ENCODE measurements around the gene MACROD2.
"Not testable (repeated sequence)": the region's sequence is repeated elsewhere in the genome, so short reads cannot be mapped to it uniquely, and the experiment has no call there.

Gene MACROD2

DNA sequence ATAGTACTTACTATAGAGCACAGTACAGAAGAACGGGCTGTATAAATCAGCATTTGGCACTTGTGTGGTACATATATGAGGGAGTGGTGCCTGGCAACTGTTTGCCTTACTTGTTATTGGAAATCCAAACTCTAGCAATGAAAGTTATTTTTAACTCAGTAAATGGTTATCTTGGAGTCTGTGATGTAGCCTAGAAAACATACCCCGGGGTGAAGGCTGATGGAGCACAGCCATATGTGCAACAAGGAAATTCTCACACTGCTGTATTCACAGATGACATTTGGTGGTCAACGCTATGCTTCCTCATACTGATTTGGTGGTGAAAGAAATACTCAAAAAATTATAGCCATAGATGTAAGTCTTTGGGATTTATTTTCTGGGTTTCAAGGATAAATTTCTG lies 1149.6 kb downstream of the MACROD2 start:
- DNase-seq = no peak

DNA sequence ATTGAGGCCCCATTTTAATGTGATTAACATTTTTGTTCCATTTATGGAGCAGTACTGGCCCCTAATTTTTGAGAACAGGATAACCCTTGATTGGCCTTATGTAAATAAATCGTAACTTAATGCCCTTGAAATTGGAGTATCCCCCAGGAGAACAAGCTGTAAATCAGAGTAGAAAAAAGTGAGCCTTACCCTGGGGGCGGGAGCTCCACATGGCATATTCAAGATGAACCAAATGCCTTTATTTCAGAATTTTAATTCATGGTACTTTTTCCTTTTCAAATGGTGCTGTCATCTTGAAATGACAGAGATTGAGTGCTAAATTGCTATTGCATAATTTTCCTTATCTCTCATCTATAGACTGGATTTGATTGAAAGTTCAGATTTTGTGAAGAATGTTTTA lies 1151.6 kb downstream of the MACROD2 start:
- no peak for DNase-seq

DNA sequence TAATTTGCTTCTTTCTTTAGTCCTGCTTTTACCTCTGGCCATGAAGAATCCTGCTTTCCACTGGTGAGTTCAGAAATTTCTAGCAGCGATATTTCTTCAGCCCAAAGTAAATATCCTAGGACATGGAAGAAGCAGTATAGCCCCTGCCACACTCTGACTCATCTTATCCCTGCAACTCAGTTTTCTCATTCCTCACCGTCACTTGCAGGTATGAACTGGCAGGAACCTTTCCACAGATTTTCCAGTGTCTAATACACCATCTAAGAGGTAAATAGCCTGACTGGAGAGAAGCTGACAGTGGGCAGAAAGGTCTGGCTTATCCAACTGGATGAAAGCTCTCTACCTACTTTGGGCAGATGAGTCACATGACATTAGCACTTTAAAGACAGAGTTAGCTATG lies 1158.8 kb downstream of the MACROD2 start:
- DNase-seq = no peak

DNA sequence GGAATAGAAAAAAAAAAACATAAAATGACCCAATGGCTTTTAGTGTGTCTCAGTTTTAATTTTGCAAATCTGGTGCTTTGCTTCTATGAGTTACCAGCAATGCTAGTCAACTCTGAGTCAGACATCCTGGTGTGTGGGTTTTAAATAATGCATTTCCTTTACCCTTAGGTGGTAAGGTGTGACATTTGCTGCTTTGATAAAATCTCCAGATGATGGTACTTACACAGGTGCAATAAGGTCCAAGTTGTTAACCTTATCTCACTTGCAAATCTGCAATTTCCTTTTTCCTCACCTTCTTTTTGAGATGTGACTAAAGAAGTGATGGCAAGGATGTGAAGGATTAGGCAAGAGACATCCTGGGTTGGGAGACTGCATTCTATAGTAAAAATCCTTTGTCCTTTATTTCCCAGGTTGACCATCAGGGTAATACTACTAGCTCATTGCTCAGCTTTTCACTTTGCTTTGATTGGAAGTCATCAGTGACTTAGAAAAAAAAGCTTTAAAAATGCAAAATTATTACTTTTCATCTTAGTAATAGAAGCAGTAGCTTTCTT lies 1160.6 kb downstream of the MACROD2 start:
- DNase-seq = no peak

DNA sequence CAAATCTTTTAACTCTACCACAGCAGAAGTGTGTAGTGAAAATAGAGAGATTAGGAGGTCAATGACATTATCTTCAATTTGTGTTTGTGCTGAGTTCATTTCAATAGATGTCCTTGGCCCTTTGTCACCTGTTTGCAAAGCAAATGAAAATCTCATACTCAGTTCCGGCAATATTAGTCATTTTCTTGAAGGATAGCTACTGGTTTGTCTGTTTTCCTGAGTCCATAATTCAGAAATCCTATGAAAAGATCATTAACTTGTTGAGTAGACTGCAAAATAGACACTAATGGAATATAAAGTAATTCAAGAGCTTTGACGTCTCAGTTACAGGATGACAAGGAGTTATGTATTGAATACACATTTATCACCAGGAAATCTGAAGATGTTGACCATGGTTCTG lies 1163.2 kb downstream of the MACROD2 start:
- no peak for DNase-seq

DNA sequence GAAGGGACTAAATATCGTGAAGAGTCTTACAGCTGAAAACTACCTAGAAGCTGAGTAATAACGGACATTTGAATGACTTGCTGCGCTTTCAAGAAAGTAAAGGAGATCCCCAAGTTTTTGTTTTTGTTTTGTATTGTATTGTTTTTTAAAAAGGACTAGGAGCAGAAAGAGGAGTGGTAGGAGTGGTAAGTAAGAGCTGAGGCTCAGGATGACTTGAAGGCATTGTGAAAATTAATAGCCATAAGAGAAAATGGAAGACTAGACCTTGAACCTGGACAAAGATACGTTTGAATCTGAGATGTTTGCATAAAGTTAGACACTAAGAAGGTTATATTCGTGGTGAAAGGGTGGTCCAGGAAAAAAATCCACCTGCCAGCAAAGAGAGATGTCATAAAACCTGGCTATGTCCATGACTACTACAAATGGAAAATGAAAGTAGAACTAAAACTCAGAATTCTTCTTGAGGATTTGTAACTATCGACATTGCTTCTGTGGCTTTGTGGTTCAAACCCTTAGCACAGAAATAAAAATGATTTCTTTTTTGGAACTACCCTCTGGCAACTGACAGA lies 1166.8 kb downstream of the MACROD2 start:
- no peak for DNase-seq

DNA sequence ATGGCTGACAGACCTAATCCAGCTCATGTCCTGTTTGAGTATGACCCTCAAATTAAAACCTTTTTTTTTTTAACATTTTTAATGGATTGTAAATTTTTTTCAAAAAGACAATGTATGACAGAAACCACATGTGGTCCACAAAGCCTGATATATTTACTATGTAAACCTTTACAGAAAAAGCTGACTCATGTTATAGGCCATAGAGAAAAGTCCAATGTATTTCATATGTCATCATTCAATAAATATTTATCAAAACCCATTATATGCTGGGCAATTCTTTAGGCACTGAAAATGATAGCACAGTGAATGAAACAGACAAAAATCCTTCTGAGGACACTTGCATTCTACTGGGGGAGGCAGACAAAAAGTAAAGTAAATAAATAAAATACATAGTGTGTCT lies 1168.3 kb downstream of the MACROD2 start:
- no peak for DNase-seq

DNA sequence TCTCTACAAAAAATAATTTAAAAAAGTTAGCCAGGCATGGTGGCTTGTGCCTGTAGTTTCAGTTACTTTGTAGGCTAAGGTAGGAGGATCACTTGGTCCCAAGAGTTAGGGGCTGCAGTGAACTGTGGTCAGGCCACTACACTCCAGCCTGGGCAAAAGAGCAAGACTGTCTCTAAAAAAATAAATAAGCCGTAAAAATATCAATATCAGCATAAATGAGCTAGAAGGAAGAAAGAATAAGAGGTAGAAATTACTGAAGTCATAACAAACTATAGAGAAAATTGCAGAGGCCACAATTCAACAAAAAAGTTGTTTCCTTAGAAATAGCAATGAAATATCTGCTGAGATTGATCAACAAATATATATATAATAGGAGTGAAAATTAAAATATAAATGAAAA lies 1169.4 kb downstream of the MACROD2 start:
- no peak for DNase-seq

DNA sequence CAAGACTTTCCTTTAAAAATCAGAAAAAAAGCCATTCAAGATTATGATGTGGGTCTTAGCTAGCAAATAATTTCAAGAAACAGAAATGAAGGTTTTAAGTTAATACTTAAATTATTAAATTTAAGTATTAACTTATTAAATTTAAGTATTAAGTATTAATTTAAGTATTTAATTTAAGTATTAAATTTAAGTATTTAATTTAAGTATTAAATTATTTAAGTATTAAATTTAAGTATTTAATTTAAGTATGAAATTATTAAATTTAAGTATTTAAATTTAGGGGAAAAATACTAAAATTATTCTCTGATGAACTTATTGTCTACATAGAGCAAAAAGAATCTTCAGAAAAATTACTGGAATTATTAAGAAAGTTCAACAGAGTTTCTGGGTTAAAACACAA lies 1171.4 kb downstream of the MACROD2 start:
- no peak for DNase-seq

DNA sequence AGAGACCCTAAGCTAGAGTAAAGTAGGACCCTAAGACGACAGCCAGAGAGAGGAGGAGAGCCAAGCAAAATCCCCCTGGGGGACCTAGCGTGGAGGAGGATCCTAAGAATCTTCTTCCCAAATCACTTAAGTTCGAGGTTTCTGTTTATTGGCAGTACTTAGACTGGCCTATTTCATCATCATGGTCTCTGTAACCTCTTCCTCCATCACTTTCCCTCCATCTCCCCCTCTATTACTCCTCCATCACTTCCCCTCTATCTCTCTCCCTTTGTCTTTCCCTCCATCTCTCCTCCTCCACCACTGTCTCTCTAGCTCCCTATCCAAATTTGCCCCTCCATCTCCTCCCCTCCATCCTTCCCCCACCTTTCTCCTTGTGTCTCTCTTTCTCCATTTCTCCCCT lies 1175.7 kb downstream of the MACROD2 start:
- no peak for DNase-seq

DNA sequence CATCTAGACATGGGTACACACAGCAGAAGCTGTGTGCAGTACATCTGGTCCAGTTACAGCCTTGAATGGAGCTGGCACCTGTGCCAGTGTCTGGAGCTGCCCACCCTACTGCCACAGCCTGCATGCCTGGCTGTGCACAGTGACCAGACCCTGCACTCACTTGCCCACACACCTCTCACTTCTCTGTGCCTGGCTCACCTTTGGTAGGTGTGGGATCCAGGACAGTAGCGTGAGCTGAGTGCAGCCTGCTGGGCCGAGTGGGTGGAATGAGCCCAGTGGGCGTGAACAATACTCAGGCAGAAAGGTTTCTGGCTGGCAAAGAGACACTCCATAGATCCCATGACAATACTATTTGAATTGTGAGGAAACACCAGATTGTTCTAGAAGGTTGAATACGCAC lies 1181.6 kb downstream of the MACROD2 start:
- no peak for DNase-seq

DNA sequence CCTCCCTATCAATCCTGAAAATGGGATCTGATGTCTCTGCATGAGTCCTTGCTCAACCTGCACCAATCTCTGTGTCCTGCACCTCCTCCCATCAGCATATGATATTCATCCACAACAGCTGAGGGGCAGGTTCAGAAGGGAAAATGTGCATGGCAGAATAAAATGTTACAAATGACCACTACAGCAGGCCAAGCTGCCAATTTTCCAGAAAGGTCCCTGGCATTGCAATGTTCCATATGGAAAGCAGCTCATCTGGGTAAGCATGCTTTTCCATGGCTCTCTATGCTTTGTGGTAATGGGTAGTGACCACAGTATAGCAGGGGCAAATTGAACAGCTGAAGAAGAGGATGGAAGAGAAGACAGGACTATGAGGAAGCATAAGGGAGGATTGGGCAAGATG lies 1183.3 kb downstream of the MACROD2 start:
- DNase-seq = no peak

DNA sequence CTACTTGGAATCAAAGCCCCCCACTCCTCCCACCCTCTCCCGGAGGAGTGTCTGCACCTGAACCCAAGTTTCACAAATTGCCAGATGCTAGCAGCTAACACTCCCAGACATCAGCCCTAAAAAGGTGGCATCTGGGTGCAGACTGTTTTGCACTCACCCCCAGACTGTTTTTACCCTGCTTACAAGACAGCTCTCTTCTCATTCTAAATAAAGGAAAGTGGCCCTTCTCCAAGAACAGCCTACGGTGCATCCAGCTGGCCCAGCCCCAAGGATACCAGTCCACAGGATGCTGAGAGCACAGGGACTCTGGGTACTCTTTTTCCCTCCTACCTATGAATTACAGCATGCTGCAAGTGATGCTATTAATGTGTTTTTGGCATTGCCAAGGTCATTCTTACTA lies 1184.1 kb downstream of the MACROD2 start:
- no peak for DNase-seq

DNA sequence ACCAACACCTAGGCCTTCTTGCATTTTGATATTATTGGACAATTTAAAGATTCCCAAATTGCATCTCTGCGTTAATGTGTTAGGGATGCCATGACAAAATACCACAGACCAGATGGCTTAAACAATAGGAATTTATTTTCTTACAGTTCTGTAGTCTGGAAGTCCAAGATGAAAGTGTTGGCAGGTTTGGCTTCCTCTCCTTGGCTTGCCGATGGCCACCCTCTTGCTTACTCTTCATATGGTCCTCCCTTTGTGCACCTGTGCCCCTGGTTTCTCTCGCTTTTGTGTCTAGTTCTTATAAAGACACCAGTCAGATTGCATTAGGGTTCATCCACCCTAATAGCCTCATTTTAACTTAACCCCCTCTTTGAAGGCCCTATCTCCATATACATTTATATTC lies 1184.5 kb downstream of the MACROD2 start:
- no peak for DNase-seq

DNA sequence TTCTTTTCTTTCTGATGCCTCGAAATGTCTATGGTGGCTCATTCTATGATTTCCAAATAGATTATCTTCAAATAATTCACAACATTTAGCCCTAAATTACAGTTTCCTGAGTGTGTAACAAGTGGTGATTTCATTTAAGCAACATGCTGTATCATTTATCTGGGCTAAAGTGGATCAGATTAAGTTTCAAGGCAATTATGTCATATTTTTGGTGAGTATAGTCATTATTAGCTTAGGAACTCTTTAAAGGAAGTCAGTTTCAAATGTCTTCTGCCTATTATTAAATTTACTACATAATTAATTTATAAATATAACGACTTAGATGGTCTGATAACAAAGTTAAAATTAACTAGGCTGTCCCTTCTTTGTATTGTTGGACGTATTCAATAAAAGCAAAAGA lies 1190.0 kb downstream of the MACROD2 start:
- no peak for DNase-seq

DNA sequence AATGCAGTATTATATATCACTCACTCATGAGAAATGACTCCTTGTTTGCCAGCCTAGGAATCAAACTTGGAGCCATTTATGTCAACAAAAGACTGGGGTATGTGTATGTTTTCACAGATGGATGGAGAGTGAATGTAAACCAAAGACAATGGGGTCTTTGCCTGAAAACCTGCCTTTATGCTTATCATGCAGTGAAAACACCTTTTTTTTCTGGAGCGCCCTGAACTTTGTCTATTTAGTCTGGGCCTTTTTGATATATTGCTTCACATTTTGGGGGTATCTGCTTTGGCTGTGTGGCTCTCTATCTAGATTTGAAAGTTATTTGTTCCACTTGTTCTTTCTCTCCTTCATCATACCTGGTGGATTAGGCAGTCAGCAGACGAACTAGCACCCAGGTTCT lies 1190.6 kb downstream of the MACROD2 start:
- no peak for DNase-seq

DNA sequence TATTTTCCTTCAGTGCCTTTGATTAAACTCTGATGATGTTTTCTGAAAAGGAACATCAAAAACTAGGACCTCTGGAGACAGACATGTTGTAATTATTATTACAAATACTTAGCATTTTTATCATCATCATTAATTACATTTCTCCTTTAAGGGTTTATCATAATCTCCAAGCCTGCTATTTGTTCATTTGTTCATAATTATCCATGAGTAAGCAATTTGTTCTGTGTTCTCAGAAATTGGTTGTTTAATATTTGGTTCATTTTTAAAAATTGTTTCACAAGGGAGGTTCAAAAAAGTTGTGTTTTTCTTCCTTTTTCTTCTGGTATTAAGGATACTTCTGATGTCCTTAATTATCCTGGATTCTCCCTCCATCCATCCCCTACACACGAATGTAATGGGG lies 1192.3 kb downstream of the MACROD2 start:
- DNase-seq = no peak

DNA sequence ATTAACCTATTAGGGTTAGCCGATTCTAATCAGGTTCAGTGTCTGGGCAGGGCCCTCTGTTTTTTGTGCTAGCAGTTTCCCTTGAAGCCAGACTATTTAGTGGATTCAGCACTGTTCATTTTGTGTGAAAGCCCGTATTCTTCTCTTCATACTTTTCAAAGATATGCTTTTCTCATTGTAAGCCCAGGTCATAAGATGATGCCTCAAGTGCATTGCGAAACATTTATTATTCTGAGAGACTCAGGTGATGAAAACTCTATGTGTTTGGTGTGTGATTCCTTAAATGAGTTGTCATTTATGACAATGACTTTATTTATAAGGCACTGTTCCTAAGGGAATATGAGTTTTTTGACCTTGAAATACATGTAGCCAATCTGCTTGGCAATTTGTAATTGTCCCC lies 1193.1 kb downstream of the MACROD2 start:
- DNase-seq = no peak

DNA sequence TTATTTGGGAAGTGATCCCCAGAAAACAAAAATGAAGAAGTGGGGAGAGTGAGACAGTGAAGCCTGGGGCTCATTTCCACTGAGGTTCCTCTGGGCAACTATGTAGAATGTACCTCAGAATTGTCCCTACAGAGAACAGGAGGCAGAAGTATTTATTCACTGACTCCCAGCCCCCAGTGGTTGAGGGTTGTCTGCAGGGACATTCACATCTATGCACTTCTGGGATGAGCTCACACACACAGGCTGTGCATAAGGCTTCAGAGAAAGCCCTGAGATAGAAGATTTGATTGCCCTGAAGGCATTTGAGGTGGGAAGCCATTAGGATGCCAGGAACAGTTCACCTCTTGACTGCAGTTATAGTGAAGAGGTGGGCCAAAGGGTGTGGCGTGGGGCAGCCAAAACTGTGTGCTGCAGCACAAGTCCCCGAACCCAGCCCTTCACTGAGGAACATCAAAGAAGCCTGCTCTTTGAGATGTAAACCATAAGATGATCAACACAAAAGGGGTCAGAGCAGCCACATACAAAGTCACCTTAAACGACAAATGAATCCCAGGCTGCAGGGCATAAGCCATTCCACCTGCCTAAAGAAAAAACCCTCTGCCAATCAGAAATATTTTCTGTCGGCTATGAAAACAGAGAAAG lies 1195.9 kb downstream of the MACROD2 start:
- DNase-seq = no peak

DNA sequence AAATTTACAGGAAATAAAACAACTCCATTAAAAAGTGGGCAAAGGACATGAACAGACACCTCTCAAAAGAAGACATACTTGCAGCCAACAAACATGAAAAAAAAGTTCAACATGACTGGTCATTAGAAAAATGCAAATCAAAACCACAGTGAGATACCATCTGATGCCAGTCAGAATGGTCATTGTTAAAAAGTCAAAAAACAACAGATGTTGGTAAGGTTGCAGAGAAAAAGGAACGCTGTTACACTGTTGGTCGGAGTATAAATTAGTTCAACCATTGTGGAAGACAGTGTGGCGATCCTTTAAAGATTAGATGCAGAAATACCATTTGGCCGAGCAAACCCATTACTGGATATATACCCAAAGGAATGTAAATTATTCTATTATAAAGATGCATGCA lies 1200.1 kb downstream of the MACROD2 start:
- no peak for DNase-seq

DNA sequence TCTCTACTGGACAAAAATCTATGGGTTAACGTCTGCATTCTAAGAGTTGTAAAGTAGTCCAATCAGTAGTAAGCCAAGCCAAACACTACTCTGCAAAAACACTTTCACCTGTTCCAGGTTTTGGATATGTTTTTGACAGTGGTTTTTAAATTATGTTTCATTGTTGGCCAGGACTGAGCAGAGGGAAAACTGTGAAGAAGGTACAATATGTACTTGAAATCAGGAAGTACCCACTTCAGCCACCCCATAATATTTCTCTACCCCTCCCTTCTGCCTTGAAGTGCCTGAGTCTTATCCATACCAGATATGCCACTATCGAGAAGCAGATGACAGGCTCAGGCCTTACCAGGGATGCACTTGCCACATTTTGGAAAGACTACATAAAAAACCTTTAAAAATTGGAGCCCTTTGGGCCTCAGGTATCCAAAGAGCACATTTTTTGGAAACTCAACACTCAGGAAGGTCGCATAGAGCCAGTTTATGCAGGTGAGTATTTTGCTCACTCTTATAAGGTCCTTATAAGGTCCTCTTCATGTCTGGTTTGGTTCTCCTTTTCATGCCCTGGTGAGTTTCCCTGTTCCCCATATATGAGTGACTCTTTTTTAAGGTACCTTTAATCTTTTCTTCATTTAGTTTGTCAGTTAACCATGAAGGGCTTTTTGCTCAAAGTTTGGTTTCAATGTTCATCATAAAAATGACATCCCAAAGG lies 1201.4 kb downstream of the MACROD2 start:
- DNase-seq = no peak

DNA sequence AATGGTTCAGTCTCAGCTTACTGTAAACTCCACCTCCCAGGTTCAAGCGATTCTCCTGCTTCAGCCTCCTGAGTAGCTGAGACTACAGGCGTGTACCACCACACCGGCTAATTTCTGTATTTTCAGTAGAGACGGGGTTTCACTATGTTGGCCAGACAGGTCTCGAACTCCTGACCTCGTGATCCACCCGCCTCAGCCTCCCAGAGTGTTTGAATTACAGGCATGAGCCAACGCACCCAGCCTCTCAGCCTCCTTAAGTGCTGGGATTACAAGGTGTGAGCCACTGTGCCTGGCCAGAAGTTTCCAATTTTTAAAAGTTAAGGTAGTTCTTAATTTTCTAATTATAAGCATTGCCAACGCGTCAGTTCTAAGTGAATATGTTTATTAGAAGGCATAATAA lies 1202.7 kb downstream of the MACROD2 start:
- DNase-seq = not testable (repeated sequence)

DNA sequence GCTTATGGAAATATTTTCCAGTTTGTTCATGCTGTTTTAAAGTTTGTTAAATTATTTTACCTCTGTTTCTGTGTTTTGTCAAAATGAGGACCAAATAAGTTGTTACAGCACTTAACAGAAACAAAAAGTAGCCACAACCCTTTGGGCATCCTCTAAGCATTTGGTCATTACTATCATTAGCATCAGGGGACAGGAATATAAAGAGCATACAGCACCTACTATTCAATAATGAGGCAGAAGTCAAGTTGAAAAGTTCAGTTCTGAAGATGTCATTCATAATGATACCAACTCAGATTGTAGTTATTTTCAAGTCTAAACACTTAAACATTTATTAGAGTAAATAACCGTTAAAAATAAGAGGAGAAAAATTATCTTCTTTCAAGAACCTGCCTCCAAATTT lies 1204.4 kb downstream of the MACROD2 start:
- no peak for DNase-seq

DNA sequence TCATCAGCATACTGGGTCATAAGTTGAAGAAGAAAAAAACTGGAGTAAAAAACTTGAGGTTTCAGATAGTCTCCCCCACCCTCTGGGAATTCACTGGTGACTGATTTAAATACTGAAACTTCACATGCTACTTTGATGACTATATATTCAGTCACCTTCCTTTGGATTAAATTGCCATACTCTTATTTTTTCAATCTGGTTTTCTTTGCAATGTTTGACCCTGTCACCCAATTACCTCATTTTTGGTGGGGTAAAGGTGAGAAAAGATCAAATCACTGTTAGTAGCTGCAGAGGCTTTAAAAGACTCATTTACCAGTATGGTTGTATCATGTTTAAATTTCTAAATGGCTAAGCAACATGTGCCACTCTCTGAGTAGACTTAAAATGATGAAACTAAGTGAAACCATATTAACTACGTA lies 1204.8 kb downstream of the MACROD2 start:
- no peak for DNase-seq

Data from NCI-H748 treated with DMSO at 0.1 percent for 48 hours (cell line).